ENCODE measurements around the gene SLC35F3. TPM values are rescaled to one million over a fixed set of nuclear protein-coding genes. Genes with fewer than 3 reads are reported as not detected.

Gene SLC35F3
- total and polyA plus RNA-seq, 9 donors: 0.21 to 0.64 (median 0.31) TPM

DNA sequence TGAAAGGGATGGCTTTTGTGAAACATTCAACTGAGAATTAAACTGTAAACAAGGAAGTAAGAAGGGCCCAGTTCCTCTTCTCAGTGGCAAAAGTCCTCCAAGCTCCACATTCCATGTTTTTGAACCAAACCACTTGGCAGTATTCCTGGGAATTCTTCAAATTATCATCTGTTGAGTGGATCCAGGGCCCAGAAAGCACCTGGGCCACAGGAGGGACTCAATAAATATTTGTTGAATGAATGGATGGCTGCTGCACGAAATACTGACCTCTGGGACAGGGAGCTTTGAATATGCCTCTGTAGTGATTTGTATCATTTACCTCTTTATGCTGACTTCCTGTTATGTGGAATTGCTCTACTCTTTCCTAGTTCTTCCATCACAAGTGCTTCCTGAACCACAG is 4.7 kb downstream of the SLC35F3 start:
- Histone ChIP-seq H3K4me3 (ENCODE audit: low read length) (no peak overlapping the region), H3K27ac (ENCODE audit: low read length) (no peak overlapping the region), H3K4me1 (ENCODE audit: control insufficient read depth, insufficient read depth, low read length) (peaks cover 2% of the 10 kb centered on the region), H3K9me3 (replicated peaks; ENCODE audit: control insufficient read depth, low read depth, low read length) (no peaks in the 10 kb centered on the region), H3K36me3 (ENCODE audit: control insufficient read depth, insufficient read depth, low read length) (no peaks in the 10 kb centered on the region), H3K27me3 (ENCODE audit: control insufficient read depth, insufficient read depth, low read length) (peaks cover 22% of the 10 kb centered on the region)
- WGBS (ENCODE audit: insufficient coverage): no CpG with 5 or more reads among the region's 1 CpG
- DNase-seq: no peak

GRCh38 chr1:233912447-233912846 is 8.0 kb downstream of the SLC35F3 start:
- 70% methylated on average over 2 of the region's 8 CpGs for WGBS (ENCODE audit: insufficient coverage)
- no peaks in the 10 kb centered on the region for H3K9me3 ChIP-seq (replicated peaks; ENCODE audit: control insufficient read depth, low read depth, low read length)
- no peaks in the 10 kb centered on the region for H3K36me3 ChIP-seq (ENCODE audit: control insufficient read depth, insufficient read depth, low read length)
- no peak overlapping the region for H3K27ac ChIP-seq (ENCODE audit: low read length)
- DNase-seq: no peak
- no peaks in the 10 kb centered on the region for H3K4me1 ChIP-seq (ENCODE audit: control insufficient read depth, insufficient read depth, low read length)
- H3K27me3 ChIP-seq (ENCODE audit: control insufficient read depth, insufficient read depth, low read length): peaks cover 4% of the 10 kb centered on the region
- H3K4me3 ChIP-seq (ENCODE audit: low read length): no peak overlapping the region

DNA sequence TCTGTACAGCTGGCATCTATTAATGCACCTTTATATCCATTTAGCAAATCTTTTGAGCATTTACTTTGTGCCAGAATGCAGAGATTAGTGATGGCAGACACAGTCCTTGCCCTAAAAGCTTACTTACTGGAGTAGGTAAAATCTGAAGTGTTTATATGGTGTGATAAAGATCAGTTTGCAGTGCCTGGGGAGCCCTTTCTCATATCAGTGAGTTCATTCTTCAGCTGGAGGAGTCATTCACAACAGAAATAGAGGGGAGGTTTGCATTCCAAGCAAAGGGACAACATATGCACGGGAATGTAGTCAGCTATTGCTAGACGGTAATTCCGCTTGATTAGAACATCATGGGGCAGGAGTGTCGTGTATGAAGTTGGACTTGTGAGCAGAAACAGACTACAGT is 8.4 kb downstream of the SLC35F3 start:
- 75% methylated on average over 2 of the region's 4 CpGs for WGBS (ENCODE audit: insufficient coverage)
- Histone ChIP-seq H3K27me3 (ENCODE audit: control insufficient read depth, insufficient read depth, low read length) (peaks cover 2% of the 10 kb centered on the region), H3K4me3 (ENCODE audit: low read length) (no peak overlapping the region)

GRCh38 chr1:233916706-233917105 is 12.2 kb downstream of the SLC35F3 start:
- Histone ChIP-seq H3K4me1 (ENCODE audit: control insufficient read depth, insufficient read depth, low read length) (no peaks in the 10 kb centered on the region), H3K36me3 (ENCODE audit: control insufficient read depth, insufficient read depth, low read length) (no peaks in the 10 kb centered on the region), H3K4me3 (ENCODE audit: low read length) (no peak overlapping the region), H3K9me3 (replicated peaks; ENCODE audit: control insufficient read depth, low read depth, low read length) (no peaks in the 10 kb centered on the region), H3K27ac (ENCODE audit: low read length) (no peak overlapping the region), H3K27me3 (ENCODE audit: control insufficient read depth, insufficient read depth, low read length) (peaks cover 2% of the 10 kb centered on the region)
- DNase-seq: no peak
- WGBS (ENCODE audit: insufficient coverage): no CpG with 5 or more reads among the region's 5 CpGs

More for the DNA sequence above, 8.4 kb downstream of the SLC35F3 start:
- no peak overlapping the region for H3K27ac ChIP-seq (ENCODE audit: low read length)
- no peak for DNase-seq
- no peaks in the 10 kb centered on the region for H3K36me3 ChIP-seq (ENCODE audit: control insufficient read depth, insufficient read depth, low read length)
- no peaks in the 10 kb centered on the region for H3K9me3 ChIP-seq (replicated peaks; ENCODE audit: control insufficient read depth, low read depth, low read length)
- no peaks in the 10 kb centered on the region for H3K4me1 ChIP-seq (ENCODE audit: control insufficient read depth, insufficient read depth, low read length)

- peaks cover 2% of the 10 kb centered on the region for H3K27me3 ChIP-seq (ENCODE audit: control insufficient read depth, insufficient read depth, low read length)
- no peaks in the 10 kb centered on the region for H3K4me1 ChIP-seq (ENCODE audit: control insufficient read depth, insufficient read depth, low read length)
- H3K9me3 ChIP-seq (replicated peaks; ENCODE audit: control insufficient read depth, low read depth, low read length): no peaks in the 10 kb centered on the region
- H3K4me3 ChIP-seq (ENCODE audit: low read length): no peak overlapping the region
- no peak overlapping the region for H3K27ac ChIP-seq (ENCODE audit: low read length)
- WGBS (ENCODE audit: insufficient coverage): 62% methylated on average over 3 of the region's 7 CpGs
- no peak for DNase-seq
- no peaks in the 10 kb centered on the region for H3K36me3 ChIP-seq (ENCODE audit: control insufficient read depth, insufficient read depth, low read length)
Observed at GRCh38 chr1:233919786-233920185, 15.3 kb downstream of the SLC35F3 start.

DNA sequence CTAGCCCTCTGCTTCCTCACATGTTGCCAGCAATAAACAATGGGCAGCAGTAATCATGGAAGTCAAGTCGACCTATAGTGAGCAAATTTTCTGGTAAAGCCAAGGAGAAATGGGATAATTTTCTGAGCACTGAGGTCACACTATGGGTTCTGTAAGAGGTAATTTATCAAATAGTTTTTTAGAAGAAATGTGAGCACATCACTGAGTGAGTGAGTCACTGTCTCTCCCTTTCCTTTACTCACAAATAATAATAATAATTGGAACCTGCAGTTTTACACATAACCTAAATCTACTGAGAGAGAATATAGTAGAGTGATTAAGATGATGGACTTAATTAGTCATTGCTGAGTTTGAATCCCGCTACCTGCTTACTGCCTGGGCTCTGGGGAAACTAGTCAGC is 23.6 kb downstream of the SLC35F3 start:
- H3K9me3 ChIP-seq (replicated peaks; ENCODE audit: control insufficient read depth, low read depth, low read length): no peaks in the 10 kb centered on the region
- H3K4me3 ChIP-seq (ENCODE audit: low read length): no peak overlapping the region
- no peaks in the 10 kb centered on the region for H3K27me3 ChIP-seq (ENCODE audit: control insufficient read depth, insufficient read depth, low read length)
- no peaks in the 10 kb centered on the region for H3K4me1 ChIP-seq (ENCODE audit: control insufficient read depth, insufficient read depth, low read length)
- DNase-seq: no peak
- H3K36me3 ChIP-seq (ENCODE audit: control insufficient read depth, insufficient read depth, low read length): no peaks in the 10 kb centered on the region
- H3K27ac ChIP-seq (ENCODE audit: low read length): no peak overlapping the region
- WGBS (ENCODE audit: insufficient coverage): 40% methylated on average over 1 of the region's 2 CpGs

DNA sequence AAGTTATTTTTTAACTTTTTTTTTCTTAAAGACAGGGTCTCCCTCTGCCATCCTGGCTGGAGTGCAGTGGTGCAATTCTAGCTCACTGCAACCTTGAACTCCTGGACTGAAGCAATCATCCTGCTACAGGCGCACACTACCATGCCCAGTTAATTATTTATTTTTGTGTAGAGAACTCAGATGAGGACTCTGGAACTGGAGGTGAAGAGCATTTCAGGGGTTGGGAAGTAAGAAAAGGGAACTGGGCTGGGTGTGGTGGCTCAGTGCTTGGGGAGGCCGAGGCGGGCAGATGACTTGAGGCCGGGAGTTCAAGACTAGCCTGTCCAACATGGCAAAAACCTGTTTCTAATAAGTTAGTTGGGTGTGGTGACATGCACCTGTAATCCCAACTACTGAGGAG is 28.9 kb downstream of the SLC35F3 start:
- no peaks in the 10 kb centered on the region for H3K27me3 ChIP-seq (ENCODE audit: control insufficient read depth, insufficient read depth, low read length)
- H3K4me1 ChIP-seq (ENCODE audit: control insufficient read depth, insufficient read depth, low read length): no peaks in the 10 kb centered on the region
- H3K36me3 ChIP-seq (ENCODE audit: control insufficient read depth, insufficient read depth, low read length): no peaks in the 10 kb centered on the region
- H3K4me3 ChIP-seq (ENCODE audit: low read length): no peak overlapping the region
- no peak overlapping the region for H3K27ac ChIP-seq (ENCODE audit: low read length)
- WGBS (ENCODE audit: insufficient coverage): 70% methylated on average over 3 of the region's 4 CpGs
- DNase-seq: no peak
- H3K9me3 ChIP-seq (replicated peaks; ENCODE audit: control insufficient read depth, low read depth, low read length): no peaks in the 10 kb centered on the region

DNA sequence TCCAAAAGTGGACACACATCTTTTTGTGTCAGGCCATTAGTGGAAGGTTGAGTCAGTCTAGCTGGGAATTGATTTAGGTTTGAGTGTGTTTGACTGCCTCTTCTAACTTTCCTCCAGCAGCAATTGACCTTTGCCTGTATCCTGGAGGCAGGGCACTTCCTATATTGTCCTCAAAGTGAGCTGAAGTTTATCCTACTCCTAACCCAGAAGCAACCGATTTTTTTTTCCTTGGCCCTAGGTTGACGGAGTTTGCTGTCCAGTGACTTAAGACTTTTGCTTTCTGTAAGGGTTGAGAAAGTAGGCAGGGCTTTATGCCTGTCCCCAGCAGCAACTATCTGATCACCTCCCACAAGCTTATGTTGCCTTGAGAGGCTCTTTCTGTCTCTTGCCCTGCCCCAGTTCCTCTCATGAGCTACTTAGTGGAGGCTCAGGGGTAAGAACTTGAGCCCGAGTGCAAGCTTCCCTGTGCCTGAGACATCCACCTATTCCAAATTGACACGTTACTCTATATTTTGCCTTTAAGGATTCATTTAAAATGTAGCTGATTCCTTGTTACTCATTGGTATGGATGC is 30.9 kb downstream of the SLC35F3 start:
- Histone ChIP-seq H3K4me3 (ENCODE audit: low read length) (no peak overlapping the region), H3K27me3 (ENCODE audit: control insufficient read depth, insufficient read depth, low read length) (no peaks in the 10 kb centered on the region), H3K4me1 (ENCODE audit: control insufficient read depth, insufficient read depth, low read length) (no peaks in the 10 kb centered on the region), H3K9me3 (replicated peaks; ENCODE audit: control insufficient read depth, low read depth, low read length) (no peaks in the 10 kb centered on the region), H3K27ac (ENCODE audit: low read length) (no peak overlapping the region), H3K36me3 (ENCODE audit: control insufficient read depth, insufficient read depth, low read length) (no peaks in the 10 kb centered on the region)
- no CpG with 5 or more reads among the region's 4 CpGs for WGBS (ENCODE audit: insufficient coverage)
- no peak for DNase-seq

DNA sequence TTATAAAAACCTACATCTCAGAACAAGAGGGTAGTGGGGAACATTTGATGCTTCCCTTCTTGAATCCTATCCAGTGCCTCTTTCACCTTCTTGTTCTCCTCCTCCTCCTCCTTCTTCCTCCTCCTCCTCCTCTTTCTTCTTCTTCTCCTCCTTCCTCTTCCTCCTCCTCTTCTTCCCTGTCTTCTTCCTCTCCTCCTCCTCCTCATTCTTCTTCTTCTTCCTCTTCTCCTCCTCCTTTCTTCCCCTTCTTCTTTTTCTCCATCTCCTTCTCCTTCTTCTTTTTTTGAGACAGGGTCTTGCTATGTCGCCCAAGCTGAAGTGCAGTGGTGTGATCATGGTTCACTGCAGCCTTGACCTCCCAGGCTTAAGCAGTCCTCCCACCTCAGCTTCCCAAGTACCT is 31.9 kb downstream of the SLC35F3 start:
- DNase-seq: no peak
- no peaks in the 10 kb centered on the region for H3K36me3 ChIP-seq (ENCODE audit: control insufficient read depth, insufficient read depth, low read length)
- no peak overlapping the region for H3K4me3 ChIP-seq (ENCODE audit: low read length)
- WGBS (ENCODE audit: insufficient coverage): no CpG with 5 or more reads among the region's 1 CpG
- no peaks in the 10 kb centered on the region for H3K4me1 ChIP-seq (ENCODE audit: control insufficient read depth, insufficient read depth, low read length)
- H3K27me3 ChIP-seq (ENCODE audit: control insufficient read depth, insufficient read depth, low read length): no peaks in the 10 kb centered on the region
- no peaks in the 10 kb centered on the region for H3K9me3 ChIP-seq (replicated peaks; ENCODE audit: control insufficient read depth, low read depth, low read length)
- H3K27ac ChIP-seq (ENCODE audit: low read length): no peak overlapping the region

- DNase-seq: no peak
- H3K9me3 ChIP-seq (replicated peaks; ENCODE audit: control insufficient read depth, low read depth, low read length): no peaks in the 10 kb centered on the region
- no peak overlapping the region for H3K4me3 ChIP-seq (ENCODE audit: low read length)
- no peaks in the 10 kb centered on the region for H3K4me1 ChIP-seq (ENCODE audit: control insufficient read depth, insufficient read depth, low read length)
- no peaks in the 10 kb centered on the region for H3K36me3 ChIP-seq (ENCODE audit: control insufficient read depth, insufficient read depth, low read length)
- 77% methylated on average over 3 of the region's 3 CpGs for WGBS (ENCODE audit: insufficient coverage)
- no peaks in the 10 kb centered on the region for H3K27me3 ChIP-seq (ENCODE audit: control insufficient read depth, insufficient read depth, low read length)
- no peak overlapping the region for H3K27ac ChIP-seq (ENCODE audit: low read length)
Observed at GRCh38 chr1:233936842-233937241, 32.4 kb downstream of the SLC35F3 start.

DNA sequence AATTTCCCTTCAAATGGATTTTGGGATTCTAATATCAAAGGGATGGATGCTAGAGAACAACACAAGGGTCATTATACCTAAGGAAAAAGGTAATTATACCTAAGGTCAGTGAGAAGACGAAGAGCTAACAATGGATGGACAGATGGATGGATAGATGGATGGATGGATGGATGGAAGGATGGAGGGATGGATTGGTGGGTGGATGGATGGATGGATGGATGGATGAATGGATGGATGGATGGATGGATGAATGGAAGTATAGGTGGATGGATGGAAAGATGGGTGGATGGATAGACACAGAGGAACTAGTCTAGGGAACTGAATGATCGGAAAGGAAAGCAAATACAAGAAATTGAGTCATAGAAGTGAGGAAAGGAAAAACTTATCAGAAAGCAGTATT is 34.0 kb downstream of the SLC35F3 start:
- 79% methylated on average over 2 of the region's 2 CpGs for WGBS (ENCODE audit: insufficient coverage)
- no peaks in the 10 kb centered on the region for H3K4me1 ChIP-seq (ENCODE audit: control insufficient read depth, insufficient read depth, low read length)
- H3K27ac ChIP-seq (ENCODE audit: low read length): no peak overlapping the region
- no peak overlapping the region for H3K4me3 ChIP-seq (ENCODE audit: low read length)
- DNase-seq: no peak
- no peaks in the 10 kb centered on the region for H3K9me3 ChIP-seq (replicated peaks; ENCODE audit: control insufficient read depth, low read depth, low read length)
- no peaks in the 10 kb centered on the region for H3K36me3 ChIP-seq (ENCODE audit: control insufficient read depth, insufficient read depth, low read length)
- no peaks in the 10 kb centered on the region for H3K27me3 ChIP-seq (ENCODE audit: control insufficient read depth, insufficient read depth, low read length)

Data from muscle of leg (tissue), 11 donors.